HEK293T (cell line): Measurements from ENCODE around the gene SEMA4A.
"Not testable (repeated sequence)": the region's sequence is repeated elsewhere in the genome, so short reads cannot be mapped to it uniquely, and the experiment has no call there.

Experiments
- CTCF ChIA-PET: fragments of 350-600 bp; formaldehyde crosslinking; extraction: SDS; loops from one replicate; lab custom pipeline; 2021; ENCODE audit warnings: antibody characterized with exemption, inconsistent platforms; lab: Yijun Ruan, JAX
- POLR2A ChIA-PET: fragments of 350-600 bp; formaldehyde crosslinking; extraction: SDS; loops from one replicate; lab custom pipeline; 2020; ENCODE audit warnings: antibody characterized with exemption, inconsistent platforms; lab: Yijun Ruan, JAX
- DNase-seq: peaks from one replicate; pipeline ENCODE4 v3.0.0; 2012; ENCODE audit warnings: mixed read lengths; ENCODE audit errors: extremely low spot score
- ARNT ChIP-seq: fragments of 450-650 bp; IDR thresholded peaks from 2 replicates; pipeline ENCODE4 v1.6.1; 2017; ENCODE audit warnings: mild to moderate bottlenecking
- BHLHE40 ChIP-seq: fragments of 450-650 bp; IDR thresholded peaks from 2 replicates; pipeline ENCODE4 v1.6.1; 2016; ENCODE audit warnings: mild to moderate bottlenecking, moderate library complexity, borderline replicate concordance
- CTBP1 ChIP-seq: fragments of 450-650 bp; IDR thresholded peaks from 2 replicates; pipeline ENCODE4 v1.6.1; 2016; ENCODE audit warnings: borderline replicate concordance
- ELF4 ChIP-seq: fragments of 450-650 bp; IDR thresholded peaks from 2 replicates; pipeline ENCODE4 v1.6.1; 2017; ENCODE audit warnings: antibody characterized with exemption
- FOXA1 ChIP-seq: fragments of 450-650 bp; IDR thresholded peaks from 2 replicates; pipeline ENCODE4 v1.6.1; 2016; ENCODE audit warnings: mild to moderate bottlenecking
- FOXK2 ChIP-seq: fragments of 450-650 bp; IDR thresholded peaks from 2 replicates; pipeline ENCODE4 v1.6.1; 2016; ENCODE audit warnings: mild to moderate bottlenecking
- FOXM1 ChIP-seq: fragments of 450-650 bp; IDR thresholded peaks from 2 replicates; pipeline ENCODE4 v1.6.1; 2017; ENCODE audit warnings: mild to moderate bottlenecking, borderline replicate concordance
- HDGF ChIP-seq: fragments of 450-650 bp; IDR thresholded peaks from 2 replicates; pipeline ENCODE4 v1.6.1; 2017; ENCODE audit warnings: antibody characterized with exemption, borderline replicate concordance
- L3MBTL2 ChIP-seq: fragments of 450-650 bp; conservative IDR thresholded peaks from 2 replicates; pipeline ENCODE4 v1.6.1; 2016; ENCODE audit warnings: mild to moderate bottlenecking
- LEF1 ChIP-seq: fragments of 450-650 bp; IDR thresholded peaks from 2 replicates; pipeline ENCODE4 v1.6.1; 2017; ENCODE audit warnings: mild to moderate bottlenecking, borderline replicate concordance
- NFRKB ChIP-seq: fragments of 450-650 bp; IDR thresholded peaks from 2 replicates; pipeline ENCODE4 v1.6.1; 2016; ENCODE audit warnings: mild to moderate bottlenecking, moderate library complexity
- SP1 ChIP-seq: fragments of 450-650 bp; IDR thresholded peaks from 2 replicates; pipeline ENCODE4 v1.6.1; 2017
- SUZ12 ChIP-seq: fragments of 450-650 bp; IDR thresholded peaks from 2 replicates; pipeline ENCODE4 v1.6.1; 2016; ENCODE audit warnings: mild to moderate bottlenecking
- TARDBP ChIP-seq: fragments of 450-650 bp; IDR thresholded peaks from 2 replicates; pipeline ENCODE4 v1.6.1; 2016
- ZNF384 ChIP-seq: fragments of 450-650 bp; IDR thresholded peaks from 2 replicates; pipeline ENCODE4 v1.6.1; 2016
- TF ChIP-seq, protein P1 (sequence below): fragments of 450-650 bp; IDR thresholded peaks from 2 replicates; pipeline ENCODE4 v1.6.1; 2016

The SEMA4A gene

DNA sequence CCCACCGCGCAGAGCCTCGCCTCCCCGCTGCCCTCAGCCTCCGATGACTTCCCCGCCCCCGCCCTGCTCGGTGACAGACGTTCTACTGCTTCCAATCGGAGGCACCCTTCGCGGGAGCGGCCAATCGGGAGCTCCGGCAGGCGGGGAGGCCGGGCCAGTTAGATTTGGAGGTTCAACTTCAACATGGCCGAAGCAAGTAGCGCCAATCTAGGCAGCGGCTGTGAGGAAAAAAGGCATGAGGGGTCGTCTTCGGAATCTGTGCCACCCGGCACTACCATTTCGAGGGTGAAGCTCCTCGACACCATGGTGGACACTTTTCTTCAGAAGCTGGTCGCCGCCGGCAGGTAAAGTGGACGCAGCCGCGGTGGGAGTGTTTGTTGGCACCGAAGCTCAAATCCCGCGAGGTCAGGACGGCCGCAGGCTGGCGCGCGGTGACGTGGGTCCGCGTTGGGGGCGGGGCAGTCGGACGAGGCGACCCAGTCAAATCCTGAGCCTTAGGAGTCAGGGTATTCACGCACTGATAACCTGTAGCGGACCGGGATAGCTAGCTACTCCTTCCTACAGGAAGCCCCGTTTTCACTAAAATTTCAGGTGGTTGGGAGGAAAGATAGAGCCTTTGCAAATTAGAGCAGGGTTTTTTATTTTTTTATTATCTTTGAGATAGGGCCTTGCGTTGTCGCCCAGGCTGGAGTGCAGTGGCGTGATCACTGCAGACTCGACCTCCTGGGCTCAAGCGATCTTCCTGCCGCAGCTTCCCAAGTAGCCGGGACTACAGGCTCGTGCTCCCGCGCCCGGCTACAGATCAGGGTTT, 59.7 kb downstream of the SEMA4A start, which contains the start of gene PMF1:
TSS of gene PMF1 (plus strand) at position 175 of the 811 bp plus-strand sequence. CDS start at position 184, 9 bp downstream.
- ChIA-PET POLR2A (interaction anchor here (0.6 to 3.9 kb wide), 62 partner anchors 8 to 1019 kb away, joined by 3 to 63 read pairs (median 4); partner anchors contain the start of genes BGLAP, CCT3, MEF2D and MEX3A), CTCF (interaction anchor here (0.6 to 2.7 kb wide), 6 partner anchors 12 to 72 kb away, joined by 3 to 18 read pairs (median 6); no protein-coding TSS in a partner anchor)
- TF ChIP-seq FOXM1 = no peak
- no peak for TF ChIP-seq SP1
- TF ChIP-seq NFRKB = peak; percentile 89
- TF ChIP-seq FOXK2 = no peak
- TF ChIP-seq BHLHE40 = no peak
- TF ChIP-seq ELF4 = peak; percentile 69
- TF ChIP-seq HDGF = no peak
- no peak for TF ChIP-seq CTBP1
- no peak for TF ChIP-seq TARDBP
- TF ChIP-seq, protein P1, sequence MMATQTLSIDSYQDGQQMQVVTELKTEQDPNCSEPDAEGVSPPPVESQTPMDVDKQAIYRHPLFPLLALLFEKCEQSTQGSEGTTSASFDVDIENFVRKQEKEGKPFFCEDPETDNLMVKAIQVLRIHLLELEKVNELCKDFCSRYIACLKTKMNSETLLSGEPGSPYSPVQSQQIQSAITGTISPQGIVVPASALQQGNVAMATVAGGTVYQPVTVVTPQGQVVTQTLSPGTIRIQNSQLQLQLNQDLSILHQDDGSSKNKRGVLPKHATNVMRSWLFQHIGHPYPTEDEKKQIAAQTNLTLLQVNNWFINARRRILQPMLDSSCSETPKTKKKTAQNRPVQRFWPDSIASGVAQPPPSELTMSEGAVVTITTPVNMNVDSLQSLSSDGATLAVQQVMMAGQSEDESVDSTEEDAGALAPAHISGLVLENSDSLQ = peak; percentile 98
- TF ChIP-seq LEF1 = peak; percentile 60; the same call in 1 of the 2 replicates
- TF ChIP-seq FOXA1 = no peak
- peak; percentile 87 for TF ChIP-seq L3MBTL2
- no peak for TF ChIP-seq ARNT
- TF ChIP-seq SUZ12 = no peak
- TF ChIP-seq ZNF384 = no peak
- DNase-seq = peak; percentile 99

DNA sequence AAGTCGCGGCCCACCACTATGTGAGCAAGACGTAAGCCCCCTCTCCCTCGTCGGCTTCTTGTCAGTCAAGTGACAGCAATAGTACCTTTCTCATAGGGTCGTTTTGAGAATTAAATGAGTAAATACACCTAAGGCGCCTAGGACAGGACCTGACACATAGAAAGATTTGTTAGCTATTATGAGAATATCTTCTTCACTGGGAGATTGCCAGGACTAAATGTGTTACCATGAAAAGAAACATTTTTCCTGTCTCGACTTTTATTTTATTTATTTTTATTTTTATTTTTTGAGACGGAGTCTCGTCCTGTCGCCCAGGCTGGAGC, 60.2 kb downstream of the SEMA4A start:
- peak; percentile 45 for DNase-seq
- POLR2A ChIA-PET = interaction anchor here (0.6 to 3.9 kb wide), 40 partner anchors 8 to 557 kb away, joined by 3 to 63 read pairs (median 6); partner anchors contain the start of genes CCT3, MEX3A, PAQR6 and SLC25A44
- CTCF ChIA-PET = interaction anchor here (1.5 to 2.7 kb wide), 3 partner anchors 12 to 72 kb away, joined by 7 to 18 read pairs (median 10); no protein-coding TSS in a partner anchor
- no peak for TF ChIP-seq FOXA1
- TF ChIP-seq SUZ12 = no peak
- no peak for TF ChIP-seq ELF4
- no peak for TF ChIP-seq BHLHE40
- TF ChIP-seq TARDBP = no peak
- TF ChIP-seq FOXM1 = no peak
- no peak for TF ChIP-seq HDGF
- TF ChIP-seq, protein P1 = no peak
- TF ChIP-seq SP1 = no peak
- TF ChIP-seq FOXK2 = no peak
- TF ChIP-seq L3MBTL2 = no peak
- no peak for TF ChIP-seq LEF1
- TF ChIP-seq ARNT = no peak
- TF ChIP-seq NFRKB = no peak
- no peak for TF ChIP-seq ZNF384
- TF ChIP-seq CTBP1 = no peak

DNA sequence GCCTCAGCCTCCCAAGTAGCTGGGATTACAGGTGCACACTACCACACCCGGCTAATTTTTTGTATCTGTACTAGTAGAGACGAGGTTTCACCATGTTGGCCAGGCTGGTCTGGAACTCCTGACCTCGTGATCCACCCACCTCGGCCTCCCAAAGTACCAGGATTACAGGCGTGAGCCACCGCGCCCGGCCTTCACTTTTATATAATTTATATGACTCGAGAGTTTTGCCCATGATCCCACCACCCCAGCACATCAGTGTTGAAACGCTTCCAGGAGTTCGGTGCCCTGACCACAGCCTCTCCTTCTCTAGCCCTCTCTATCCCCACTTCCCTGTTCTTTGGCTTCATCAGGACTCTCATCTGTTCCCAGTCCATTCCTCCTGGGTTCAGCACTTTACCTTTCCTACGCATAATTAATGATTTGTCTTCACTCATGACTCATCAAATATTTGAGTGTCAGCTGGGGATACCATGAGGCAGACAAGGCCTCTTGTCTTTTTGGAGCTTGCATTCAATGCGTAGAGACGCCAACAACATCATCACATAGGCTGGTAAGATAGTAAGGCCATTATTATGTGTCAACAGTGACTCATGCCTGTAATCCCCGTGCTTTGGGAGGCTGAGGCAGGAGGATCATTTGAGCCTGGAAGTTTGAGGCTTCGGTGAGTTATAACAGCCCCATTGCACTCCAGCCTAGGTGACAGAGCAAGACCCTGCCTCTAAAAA, 60.8 kb downstream of the SEMA4A start:
- TF ChIP-seq TARDBP (no peak), ARNT (no peak), NFRKB (no peak), FOXA1 (no peak), L3MBTL2 (no peak), ZNF384 (no peak), ELF4 (no peak), SP1 (no peak), SUZ12 (no peak), LEF1 (no peak), BHLHE40 (no peak), HDGF (no peak), CTBP1 (no peak), FOXK2 (no peak), FOXM1 (no peak)
- TF ChIP-seq, protein P1 = no peak
- CTCF ChIA-PET = interaction anchor here (2.7 kb wide), 2 partner anchors 11 to 69 kb away, joined by 10 to 18 read pairs; no protein-coding TSS in a partner anchor
- POLR2A ChIA-PET = interaction anchor here (1.4 to 3.9 kb wide), 8 partner anchors 11 to 239 kb away, joined by 3 to 63 read pairs (median 18); partner anchors contain the start of genes SLC25A44 and SMG5
- no peak for DNase-seq

DNA sequence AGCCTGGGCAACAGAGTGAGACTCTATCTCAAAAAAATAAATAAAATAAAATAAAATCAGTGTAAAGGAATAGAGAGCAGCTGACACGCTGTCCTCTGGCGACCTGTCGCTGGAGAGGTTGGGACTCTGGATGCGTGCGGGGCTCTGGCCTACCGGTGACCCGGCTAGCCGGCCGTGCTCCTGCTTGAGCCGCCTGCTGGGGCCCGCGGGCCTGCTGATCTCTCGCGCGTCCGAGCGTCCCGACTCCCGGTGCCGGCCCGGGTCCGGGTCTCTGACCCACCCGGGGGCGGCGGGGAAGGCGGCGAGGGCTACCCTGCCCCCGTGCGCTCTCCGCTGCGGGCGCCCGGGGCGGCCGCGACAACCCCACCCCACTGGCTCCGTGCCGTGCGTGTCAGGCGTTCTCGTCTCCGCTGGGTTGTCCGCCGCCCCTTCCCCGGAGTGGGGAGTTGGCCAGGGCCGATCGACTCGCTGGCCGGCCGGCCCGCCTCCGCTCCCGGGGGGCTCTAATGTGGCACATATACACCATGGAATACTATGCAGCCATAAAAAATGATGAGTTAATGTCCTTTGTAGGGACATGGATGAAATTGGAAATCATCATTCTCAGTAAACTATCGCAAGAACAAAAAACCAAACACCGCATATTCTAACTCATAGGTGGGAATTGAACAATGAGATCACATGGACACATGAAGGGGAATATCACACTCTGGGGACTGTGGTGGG, 63.1 kb downstream of the SEMA4A start:
- DNase-seq, CTCF ChIA-PET, POLR2A ChIA-PET: not testable (repeated sequence)
